SK-N-SH (cell line): ENCODE data around the gene CLEC7A. TPM values are rescaled to one million over a fixed set of nuclear protein-coding genes. Genes with fewer than 3 reads are reported as not detected.

Experiments used
- CTCF ChIA-PET: fragments of 300-600, 350-600 bp; formaldehyde crosslinking; extraction: SDS; loops from one replicate; lab custom pipeline; 2021; lab: Yijun Ruan, JAX
- POLR2A ChIA-PET: fragments of 350-600 bp; sonication (Branson Sonifier 250); formaldehyde crosslinking; extraction: SDS; loops from one replicate; lab custom pipeline; 2020; ENCODE audit warnings: antibody characterized with exemption, inconsistent platforms; lab: Yijun Ruan, JAX
- DNase-seq: peaks from one replicate; pipeline ENCODE4 v3.0.0; 2012
- H2AFZ ChIP-seq: fragments of 200-600 bp; sonication (generic); 2 replicates; pipeline ENCODE4 v1.8.1; 2016; ENCODE audit warnings: antibody characterized with exemption, mild to moderate bottlenecking, low read depth
- H3F3A ChIP-seq: fragments of 200-600 bp; sonication (generic); replicated peaks from 2 replicates; pipeline ENCODE3; 2016; ENCODE audit warnings: antibody characterized with exemption, mild to moderate bottlenecking; ENCODE audit not compliant: insufficient read depth
- H3K27ac ChIP-seq, 2 experiments: fragments of 200-500 bp in 1 of 2; fragments of 200-600 bp in 1 of 2; sonication (Bioruptor generic) in 1 of 2; sonication (generic), shearing (Covaris generic) in 1 of 2; 2 replicates each; pipeline versions ENCODE4 v1.5.1 to v1.6.1; 2014 to 2016; ENCODE audit warnings: low read depth in 2 of 2, inconsistent platforms in 1 of 2, low read length in 1 of 2, mild to moderate bottlenecking in 1 of 2, mixed read lengths in 1 of 2
- H3K27me3 ChIP-seq: fragments of 200-600 bp; sonication (generic), shearing (Covaris generic); 2 replicates; pipeline ENCODE4 v1.6.1; 2016; ENCODE audit warnings: mixed run types; ENCODE audit not compliant: insufficient read depth
- H3K36me3 ChIP-seq, 2 experiments: fragments of 200-500 bp in 1 of 2; fragments of 200-600 bp in 1 of 2; sonication (Bioruptor generic) in 1 of 2; sonication (generic) in 1 of 2; replicated peaks in 1 of 2; 2 replicates each; pipeline versions ENCODE3 to v1.5.1; 2014 to 2016; ENCODE audit warnings: low read length in 1 of 2, mild to moderate bottlenecking in 1 of 2; ENCODE audit not compliant: insufficient read depth in 2 of 2, control insufficient read depth in 1 of 2
- H3K4me1 ChIP-seq, 2 experiments: fragments of 200-500 bp in 1 of 2; fragments of 200-600 bp in 1 of 2; sonication (Bioruptor generic) in 1 of 2; sonication (generic), shearing (Covaris generic) in 1 of 2; 2 replicates each; pipeline versions ENCODE4 v1.5.1 to v1.6.1; 2014 to 2016; ENCODE audit warnings: low read depth in 1 of 2, low read length in 1 of 2, mixed run types in 1 of 2; ENCODE audit not compliant: insufficient read depth in 2 of 2, control insufficient read depth in 1 of 2
- H3K4me2 ChIP-seq: fragments of 200-600 bp; sonication (generic), shearing (Covaris generic); 2 replicates; pipeline ENCODE4 v1.6.1; 2017; ENCODE audit warnings: mixed run types
- H3K4me3 ChIP-seq, 2 experiments: fragments of 200-500 bp in 1 of 2; fragments of 200-600 bp in 1 of 2; sonication (Bioruptor generic) in 1 of 2; sonication (generic), shearing (Covaris generic) in 1 of 2; 2 replicates each; pipeline versions ENCODE4 v1.5.1 to v1.8.1; 2014 to 2016; ENCODE audit warnings: low read depth in 2 of 2, inconsistent platforms in 1 of 2, low read length in 1 of 2, mild to moderate bottlenecking in 1 of 2, mixed read lengths in 1 of 2, moderate library complexity in 1 of 2
- H3K79me2 ChIP-seq: fragments of 200-600 bp; sonication (generic); 2 replicates; pipeline ENCODE4 v1.8.1; 2017; ENCODE audit warnings: mild to moderate bottlenecking; ENCODE audit not compliant: insufficient read depth
- H3K9ac ChIP-seq: fragments of 200-600 bp; sonication (generic); 2 replicates; pipeline ENCODE4 v1.6.1; 2017; ENCODE audit warnings: mixed run types
- H3K9me2 ChIP-seq: fragments of 200-600 bp; sonication (generic); 2 replicates; pipeline ENCODE4 v1.6.1; 2017; ENCODE audit warnings: mixed run types
- H3K9me3 ChIP-seq: fragments of 200-600 bp; sonication (generic); 2 replicates; pipeline ENCODE4 v1.6.1; 2017; ENCODE audit warnings: mixed run types, mild to moderate bottlenecking, moderate library complexity
- H4K20me1 ChIP-seq: fragments of 200-600 bp; sonication (generic); 2 replicates; pipeline ENCODE4 v1.6.1; 2017; ENCODE audit warnings: mild to moderate bottlenecking, mixed run types; ENCODE audit not compliant: insufficient read depth
- CHD2 ChIP-seq: fragments of 150-350 bp; IDR thresholded peaks from 2 replicates; pipeline ENCODE4 v1.6.1; 2018; ENCODE audit warnings: low read length; ENCODE audit not compliant: partially characterized antibody
- ELF1 ChIP-seq: IDR thresholded peaks from 2 replicates; pipeline ENCODE4 v1.4.0; 2012
- EP300 ChIP-seq, 2 experiments: IDR thresholded peaks; 2 replicates each; pipeline versions ENCODE4 v1.4.0 to v1.6.1; 2012; ENCODE audit warnings: borderline replicate concordance in 1 of 2, low read depth in 1 of 2, low read length in 1 of 2
- EZH2phosphoT487 ChIP-seq: fragments of 200-600 bp; sonication (generic); IDR thresholded peaks from 2 replicates; pipeline ENCODE4 v1.6.1; 2017; ENCODE audit warnings: low read depth, mixed run types, mild to moderate bottlenecking, antibody characterized with exemption, moderate library complexity, borderline replicate concordance
- FOSL2 ChIP-seq: IDR thresholded peaks from 2 replicates; pipeline ENCODE4 v1.4.0; 2012; ENCODE audit warnings: low read depth, mild to moderate bottlenecking, moderate library complexity, borderline replicate concordance
- FOXJ3 ChIP-seq: sonication (generic); formaldehyde crosslinking; IDR thresholded peaks from 2 replicates; pipeline ENCODE4 v1.5.1; 2020; ENCODE audit warnings: mild to moderate bottlenecking, missing genetic modification reagents
- FOXM1 ChIP-seq: IDR thresholded peaks from 2 replicates; pipeline ENCODE4 v1.4.0; 2012; ENCODE audit warnings: low read depth, mild to moderate bottlenecking
- GABPA ChIP-seq: IDR thresholded peaks from 2 replicates; pipeline ENCODE4 v1.4.0; 2012; ENCODE audit warnings: low read depth, mild to moderate bottlenecking
- JUND ChIP-seq: IDR thresholded peaks from 2 replicates; pipeline ENCODE4 v1.4.0; 2012
- MEF2A ChIP-seq: IDR thresholded peaks from 2 replicates; pipeline ENCODE4 v1.4.0; 2012; ENCODE audit warnings: low read depth, borderline replicate concordance
- MXI1 ChIP-seq: IDR thresholded peaks from 2 replicates; pipeline ENCODE4 v1.6.1; 2012; ENCODE audit warnings: mild to moderate bottlenecking, low read depth, low read length, improper control_type of control experiment
- RAD21 ChIP-seq: IDR thresholded peaks from 2 replicates; pipeline ENCODE4 v1.6.1; 2012; ENCODE audit warnings: mild to moderate bottlenecking, low read length
- RCOR1 ChIP-seq: fragments of 150-350 bp; IDR thresholded peaks from 2 replicates; pipeline ENCODE4 v1.6.1; 2017; ENCODE audit warnings: antibody characterized with exemption, low read length
- REST ChIP-seq: IDR thresholded peaks from 2 replicates; pipeline ENCODE4 v1.6.1; 2012; ENCODE audit warnings: mild to moderate bottlenecking, low read depth, low read length, moderate library complexity
- RFX5 ChIP-seq: IDR thresholded peaks from 2 replicates; pipeline ENCODE4 v1.6.1; 2012; ENCODE audit warnings: mild to moderate bottlenecking, improper control_type of control experiment, low read length
- SIN3A ChIP-seq: IDR thresholded peaks from 2 replicates; pipeline ENCODE4 v1.6.1; 2012; ENCODE audit warnings: low read depth, mild to moderate bottlenecking, low read length, moderate library complexity, borderline replicate concordance
- TAF1 ChIP-seq: IDR thresholded peaks from 2 replicates; pipeline ENCODE4 v1.6.1; 2012; ENCODE audit warnings: low read depth, mild to moderate bottlenecking, low read length, moderate library complexity, borderline replicate concordance
- TEAD4 ChIP-seq: IDR thresholded peaks from 2 replicates; pipeline ENCODE4 v1.4.0; 2012; ENCODE audit warnings: mild to moderate bottlenecking, borderline replicate concordance; ENCODE audit not compliant: insufficient read depth
- USF1 ChIP-seq: IDR thresholded peaks from 2 replicates; pipeline ENCODE4 v1.4.0; 2012; ENCODE audit warnings: low read depth, borderline replicate concordance
- WGBS: methylation state at CpG from one replicate; pipeline ENCODE4 v1.1.6; 2017; ENCODE audit warnings: low lambda C conversion rate; 5-methylcytosine and 5-hydroxymethylcytosine counted together
- polyA plus RNA-seq, 3 experiments: library from polyadenylated mRNA; depleted of rRNA; stranded (reverse); fragments of >200 nt; gene quantifications; 2 replicates each; pipeline ENCODE4 v1.2.3, GENCODE V29; 2012
- TF ChIP-seq, protein P1 (sequence below): fragments of 150-350 bp; IDR thresholded peaks from 2 replicates; pipeline ENCODE4 v1.6.1; 2017; ENCODE audit warnings: antibody characterized with exemption, low read length, low read depth, borderline replicate concordance

Gene CLEC7A
- polyA plus RNA-seq, 1 of the 3 experiments (the other 2 are of a cell fraction), result not detected

DNA sequence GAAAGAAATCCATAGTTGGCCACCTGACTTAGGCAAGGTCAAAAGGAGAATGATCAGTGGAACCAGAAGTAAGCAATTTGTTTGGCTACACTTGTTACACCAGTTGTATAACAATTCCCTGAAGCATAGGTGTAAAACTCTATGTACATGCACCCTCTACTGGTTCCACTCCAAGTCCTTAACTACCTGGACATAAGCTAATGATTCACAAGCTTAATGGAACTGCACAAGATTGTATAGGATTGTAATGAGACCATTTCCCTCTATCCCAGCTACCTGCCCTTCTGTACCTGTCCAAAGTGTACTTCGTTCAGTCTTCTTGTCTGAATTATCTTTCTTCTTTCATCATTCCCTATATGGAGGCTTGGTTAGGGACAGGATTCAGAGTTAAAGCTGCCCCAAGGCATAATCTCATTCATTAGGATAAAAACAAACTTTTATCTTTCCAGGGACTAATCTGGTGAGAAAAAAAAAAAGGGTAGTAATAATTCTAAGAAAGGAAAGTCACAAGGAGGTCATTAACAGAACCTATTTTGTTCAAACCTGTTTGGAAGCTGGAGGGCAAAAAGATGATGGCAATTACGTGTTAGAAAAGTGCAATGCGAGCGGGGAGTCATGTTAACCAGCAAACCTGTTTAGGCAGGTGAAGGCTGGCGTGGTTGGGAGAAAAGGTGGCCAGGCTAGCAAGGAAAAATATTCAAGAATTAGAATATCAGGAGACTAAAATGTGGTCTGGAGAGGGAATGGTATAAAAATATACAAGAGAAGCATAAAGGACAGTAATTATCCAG is 46.0 kb upstream of the CLEC7A start:
- Histone ChIP-seq H3K79me2 (no peaks in the 10 kb centered on the region), H3K4me1 (no peaks in the 10 kb centered on the region), H3K4me2 (no peak overlapping the region), H3K27me3 (peaks cover 26% of the 10 kb centered on the region; the same call in 1 of the 2 replicates), H3F3A (no peaks in the 10 kb centered on the region), H3K27ac (no peak overlapping the region), H3K36me3 (no peaks in the 10 kb centered on the region), H3K4me3 (no peak overlapping the region), H3K9me3 (no peaks in the 10 kb centered on the region), H2AFZ (no peak overlapping the region), H4K20me1 (no peaks in the 10 kb centered on the region), H3K9me2 (no peaks in the 10 kb centered on the region), H3K9ac (no peak overlapping the region)
- ChIA-PET CTCF (no interaction called here), POLR2A (no interaction called here)
- 15% methylated on average over 5 of the region's 5 CpGs for WGBS
- TF ChIP-seq RCOR1 (no peak), TAF1 (no peak), FOSL2 (no peak), USF1 (no peak), REST (no peak), RAD21 (no peak), EZH2phosphoT487 (no peak), MXI1 (no peak)
- no peak for DNase-seq

DNA sequence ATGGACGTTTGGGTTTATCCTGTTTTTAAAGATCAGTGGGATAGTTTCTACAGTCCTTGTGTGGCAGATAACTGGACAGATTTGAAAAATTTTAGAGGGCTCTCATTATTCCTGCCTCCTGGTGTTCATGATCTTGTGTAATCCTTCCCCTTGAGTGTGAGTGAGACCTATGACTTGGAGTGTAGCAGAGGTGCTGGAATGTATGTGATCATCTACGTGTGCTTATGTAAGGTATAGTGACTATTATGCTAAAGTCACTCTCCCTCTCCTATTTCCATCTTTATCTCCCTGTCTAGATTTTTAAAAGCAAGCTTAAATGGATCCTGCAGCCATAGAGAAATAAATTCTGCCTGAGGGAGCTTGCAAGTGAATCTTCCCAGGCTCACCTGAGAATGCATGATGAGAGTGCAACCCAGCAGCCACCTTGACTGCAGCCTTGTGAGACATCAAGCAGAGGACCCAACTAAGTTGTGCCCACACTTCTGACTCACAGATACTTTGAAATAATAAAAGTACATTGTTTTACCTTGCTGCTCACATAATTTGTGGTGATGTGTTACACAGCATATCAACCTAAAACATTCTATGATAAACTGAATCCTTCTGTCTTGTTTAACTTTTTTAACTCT is 45.1 kb upstream of the CLEC7A start:
- Histone ChIP-seq H3F3A (no peaks in the 10 kb centered on the region), H3K9me2 (no peaks in the 10 kb centered on the region), H4K20me1 (no peaks in the 10 kb centered on the region), H2AFZ (no peak overlapping the region), H3K4me1 (no peaks in the 10 kb centered on the region), H3K4me2 (no peak overlapping the region), H3K79me2 (no peaks in the 10 kb centered on the region), H3K27ac (no peak overlapping the region), H3K4me3 (no peak overlapping the region), H3K27me3 (peaks cover 18% of the 10 kb centered on the region; the same call in 1 of the 2 replicates), H3K36me3 (no peaks in the 10 kb centered on the region), H3K9ac (no peak overlapping the region), H3K9me3 (no peaks in the 10 kb centered on the region)
- ChIA-PET CTCF (no interaction called here), POLR2A (no interaction called here)
- 3% methylated on average over 2 of the region's 2 CpGs for WGBS
- DNase-seq, result no peak
- TF ChIP-seq JUND (no peak), TAF1 (no peak), GABPA (no peak), MEF2A (no peak), CHD2 (no peak), TEAD4 (no peak), FOXJ3 (CRISPR knock-in tag) (no peak), SIN3A (no peak), EP300 (IDR thresholded peaks at IDR 0.05; ENCODE audit: borderline replicate concordance in 1 of 2, low read depth in 1 of 2, low read length in 1 of 2) (no peak), FOXM1 (no peak), RAD21 (no peak), RFX5 (no peak), ELF1 (no peak)
- TF ChIP-seq, protein P1, sequence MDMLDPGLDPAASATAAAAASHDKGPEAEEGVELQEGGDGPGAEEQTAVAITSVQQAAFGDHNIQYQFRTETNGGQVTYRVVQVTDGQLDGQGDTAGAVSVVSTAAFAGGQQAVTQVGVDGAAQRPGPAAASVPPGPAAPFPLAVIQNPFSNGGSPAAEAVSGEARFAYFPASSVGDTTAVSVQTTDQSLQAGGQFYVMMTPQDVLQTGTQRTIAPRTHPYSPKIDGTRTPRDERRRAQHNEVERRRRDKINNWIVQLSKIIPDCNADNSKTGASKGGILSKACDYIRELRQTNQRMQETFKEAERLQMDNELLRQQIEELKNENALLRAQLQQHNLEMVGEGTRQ, result no peak
